Activated T-cell treated with anti-CD3 and anti-CD28 coated beads, Interleukin-2, amount 50 U/mL, for 1 hour (primary cell): ENCODE measurements around the gene KLHL35.
"Not testable (repeated sequence)": the region's sequence is repeated elsewhere in the genome, so short reads cannot be mapped to it uniquely, and the experiment has no call there.

Experiments used
- DNase-seq: peaks from one replicate; pipeline ENCODE4 v3.0.0-alpha.2; 2020

The KLHL35 gene

GRCh38 chr11:75422248-75423231 is 10.5 kb downstream of the KLHL35 start:
- no peak for DNase-seq

DNA sequence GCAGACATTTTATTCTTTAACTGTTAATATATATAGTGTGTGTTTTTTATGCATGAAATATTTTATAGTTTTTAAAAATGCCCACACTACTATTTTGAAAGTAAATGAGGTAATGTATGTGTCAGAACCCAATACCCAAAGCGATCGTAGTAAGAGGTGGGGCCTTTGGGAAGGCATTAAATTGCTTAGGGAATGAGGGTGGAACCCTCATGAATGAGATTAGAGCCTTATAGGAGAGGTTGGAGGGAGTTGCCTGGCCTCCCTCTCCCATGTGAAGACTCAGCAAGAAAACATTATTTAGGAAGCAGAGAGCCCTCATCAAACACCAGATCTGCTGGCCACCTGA is 11.1 kb downstream of the KLHL35 start:
- DNase-seq: no peak

- DNase-seq: no peak
Observed at GRCh38 chr11:75421035-75421602, 11.9 kb downstream of the KLHL35 start.

GRCh38 chr11:75420224-75421034 is 12.6 kb downstream of the KLHL35 start:
- DNase-seq: no peak

GRCh38 chr11:75413864-75414263 is 19.1 kb downstream of the KLHL35 start:
- DNase-seq: no peak

- not testable (repeated sequence) for DNase-seq
Observed at GRCh38 chr11:75413146-75413545, 19.9 kb downstream of the KLHL35 start.

- not testable (repeated sequence) for DNase-seq
Observed at GRCh38 chr11:75409971-75410370, 23.0 kb downstream of the KLHL35 start.

- DNase-seq: no peak
Observed at GRCh38 chr11:75408957-75409219, 24.1 kb downstream of the KLHL35 start.

GRCh38 chr11:75406338-75406777 is 26.6 kb downstream of the KLHL35 start:
- DNase-seq: no peak

GRCh38 chr11:75403983-75404658 is 28.9 kb downstream of the KLHL35 start:
- DNase-seq: no peak

DNA sequence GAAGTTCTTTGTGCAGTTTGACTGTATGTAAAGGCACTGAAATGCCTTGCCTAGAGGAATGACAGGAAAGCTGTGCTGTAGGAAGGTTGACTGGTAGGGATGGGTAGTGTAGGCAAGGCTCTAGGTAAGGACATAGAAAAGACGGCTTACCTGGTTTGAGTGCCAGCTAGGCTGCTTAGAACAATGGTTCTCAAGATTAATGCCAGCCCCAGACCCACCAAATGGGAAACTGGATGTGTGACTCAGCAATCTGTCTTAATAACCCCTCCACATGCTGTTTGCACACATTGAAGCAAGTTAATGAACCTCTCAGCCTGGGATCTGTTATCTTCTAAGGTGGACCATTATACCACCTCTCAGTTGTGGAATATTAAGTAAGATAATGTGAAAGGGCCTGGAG is 30.0 kb downstream of the KLHL35 start:
- DNase-seq: no peak

GRCh38 chr11:75402002-75402773 is 30.8 kb downstream of the KLHL35 start:
- no peak for DNase-seq

DNA sequence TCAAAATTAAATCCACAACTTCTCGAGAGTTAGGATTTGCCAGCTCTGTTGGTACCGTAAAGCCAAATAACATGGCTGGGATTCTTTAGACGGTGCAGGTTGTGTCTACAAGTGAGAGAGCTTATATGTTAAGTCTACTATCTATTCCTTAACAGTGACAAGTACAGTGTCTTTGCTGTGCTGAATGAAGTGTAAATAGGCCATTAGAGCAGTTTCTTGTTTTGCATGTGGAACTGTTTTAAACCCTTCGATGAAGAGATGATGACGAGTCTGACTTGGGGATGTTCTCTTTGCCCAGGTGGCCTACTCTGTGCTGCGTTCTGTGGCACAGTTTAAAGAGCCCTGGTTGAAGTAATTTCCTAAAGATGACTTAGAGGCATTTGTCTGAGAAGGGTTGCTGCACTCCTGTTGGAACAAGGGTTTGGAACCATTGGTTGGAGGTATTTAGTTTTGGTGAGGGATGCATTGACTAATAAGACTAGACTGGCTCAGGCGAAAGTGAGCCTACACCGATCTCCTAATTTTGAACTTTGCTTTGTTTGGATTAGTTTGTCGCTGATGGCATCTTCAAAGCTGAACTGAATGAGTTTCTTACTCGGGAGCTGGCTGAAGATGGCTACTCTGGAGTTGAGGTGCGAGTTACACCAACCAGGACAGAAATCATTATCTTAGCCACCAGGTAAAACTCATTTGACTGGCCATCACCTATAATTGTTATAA is 32.7 kb downstream of the KLHL35 start:
- DNase-seq: no peak

DNA sequence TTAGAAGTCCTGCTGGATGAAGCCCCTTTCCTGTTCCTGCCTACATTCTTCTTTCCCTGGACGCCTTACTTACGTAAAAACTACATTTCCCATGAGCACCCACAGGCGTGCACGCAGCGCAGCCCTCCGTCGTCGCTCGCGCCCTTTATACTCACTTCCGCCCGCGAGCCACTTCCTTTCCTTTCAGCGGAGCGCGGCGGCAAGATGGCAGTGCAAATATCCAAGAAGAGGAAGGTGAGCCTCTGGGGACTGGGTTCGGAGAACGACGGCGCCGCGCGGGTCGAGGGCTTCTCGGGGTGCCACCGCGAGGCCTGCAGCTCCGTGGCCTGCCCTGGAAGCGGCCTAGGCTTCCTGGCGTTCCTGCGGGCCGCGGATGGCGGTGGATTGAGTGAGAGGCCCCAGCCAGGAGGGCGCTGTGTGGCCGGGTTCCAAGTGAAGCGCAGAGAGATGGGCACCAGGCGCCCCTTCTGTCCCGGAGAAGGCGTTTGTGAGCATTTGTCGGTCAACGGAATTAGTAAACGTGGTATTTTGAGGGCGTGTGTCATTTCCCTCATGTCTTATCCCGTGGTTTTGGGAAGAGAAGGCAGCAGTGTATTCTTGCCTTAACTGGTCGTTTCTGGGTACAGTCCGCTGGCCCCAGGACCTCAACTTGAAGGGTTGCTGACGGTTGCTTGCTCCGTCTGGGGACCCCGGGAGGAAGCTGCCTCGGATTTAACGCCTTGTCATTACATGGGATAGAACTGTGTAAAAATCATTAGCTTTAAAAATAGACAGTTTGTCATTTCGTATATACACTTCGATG is 33.5 kb downstream of the KLHL35 start, which contains the start of gene RPS3:
RPS3 (plus strand) TSS at position 175 of the 802 bp plus-strand sequence; CDS start at position 205, 30 bp downstream.
- DNase-seq: peak; percentile 87

GRCh38 chr11:75398906-75399305 is 34.1 kb downstream of the KLHL35 start:
- DNase-seq: no peak

GRCh38 chr11:75394085-75394840 is 38.7 kb downstream of the KLHL35 start:
- DNase-seq: no peak

- DNase-seq: no peak
Observed at GRCh38 chr11:75389925-75390324, 43.1 kb downstream of the KLHL35 start.

DNA sequence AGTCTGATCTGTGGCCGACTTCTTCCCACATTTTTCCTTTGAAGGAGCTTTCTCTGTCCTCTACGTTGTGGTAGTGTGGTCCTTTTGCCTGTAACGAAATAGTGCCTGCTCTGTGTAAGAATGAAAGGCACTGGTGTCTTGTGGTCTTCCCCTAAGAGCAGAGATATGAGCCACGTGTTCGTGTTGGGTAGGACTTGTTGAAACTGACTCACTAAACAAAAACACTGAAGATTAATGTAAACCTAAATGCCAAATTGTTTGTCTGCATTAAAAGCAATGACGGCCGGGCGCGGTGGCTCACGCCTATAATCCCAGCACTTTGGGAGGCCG is 43.8 kb downstream of the KLHL35 start:
- no peak for DNase-seq

GRCh38 chr11:75388386-75389275 is 44.4 kb downstream of the KLHL35 start:
- DNase-seq: peak; percentile 64
